Measurements from ENCODE around the gene TRABD2B.

Gene TRABD2B

DNA sequence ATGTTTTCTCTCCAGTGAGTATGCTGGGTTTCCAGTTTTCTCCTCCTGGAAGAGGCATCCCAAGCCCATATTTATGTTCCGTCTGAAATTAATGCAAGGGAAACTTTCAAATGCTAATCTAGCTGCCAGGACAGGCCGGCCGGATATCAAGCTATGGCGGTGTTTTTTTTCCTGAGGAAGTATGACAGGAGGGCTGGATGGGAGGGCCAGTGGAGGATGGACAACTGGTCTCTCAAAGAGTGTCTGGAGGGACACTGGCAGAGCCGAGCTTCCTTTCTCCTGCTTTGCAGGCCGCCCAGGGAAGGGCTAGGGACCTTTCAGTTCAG is 212.7 kb downstream of the TRABD2B start:
- TF ChIP-seq, protein P1, sequence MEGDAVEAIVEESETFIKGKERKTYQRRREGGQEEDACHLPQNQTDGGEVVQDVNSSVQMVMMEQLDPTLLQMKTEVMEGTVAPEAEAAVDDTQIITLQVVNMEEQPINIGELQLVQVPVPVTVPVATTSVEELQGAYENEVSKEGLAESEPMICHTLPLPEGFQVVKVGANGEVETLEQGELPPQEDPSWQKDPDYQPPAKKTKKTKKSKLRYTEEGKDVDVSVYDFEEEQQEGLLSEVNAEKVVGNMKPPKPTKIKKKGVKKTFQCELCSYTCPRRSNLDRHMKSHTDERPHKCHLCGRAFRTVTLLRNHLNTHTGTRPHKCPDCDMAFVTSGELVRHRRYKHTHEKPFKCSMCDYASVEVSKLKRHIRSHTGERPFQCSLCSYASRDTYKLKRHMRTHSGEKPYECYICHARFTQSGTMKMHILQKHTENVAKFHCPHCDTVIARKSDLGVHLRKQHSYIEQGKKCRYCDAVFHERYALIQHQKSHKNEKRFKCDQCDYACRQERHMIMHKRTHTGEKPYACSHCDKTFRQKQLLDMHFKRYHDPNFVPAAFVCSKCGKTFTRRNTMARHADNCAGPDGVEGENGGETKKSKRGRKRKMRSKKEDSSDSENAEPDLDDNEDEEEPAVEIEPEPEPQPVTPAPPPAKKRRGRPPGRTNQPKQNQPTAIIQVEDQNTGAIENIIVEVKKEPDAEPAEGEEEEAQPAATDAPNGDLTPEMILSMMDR (conservative IDR thresholded peaks at IDR 0.05) = no peak
- no peak for TF ChIP-seq ZFX (IDR thresholded peaks at IDR 0.05)
- no peak overlapping the region for H3K27ac ChIP-seq

DNA sequence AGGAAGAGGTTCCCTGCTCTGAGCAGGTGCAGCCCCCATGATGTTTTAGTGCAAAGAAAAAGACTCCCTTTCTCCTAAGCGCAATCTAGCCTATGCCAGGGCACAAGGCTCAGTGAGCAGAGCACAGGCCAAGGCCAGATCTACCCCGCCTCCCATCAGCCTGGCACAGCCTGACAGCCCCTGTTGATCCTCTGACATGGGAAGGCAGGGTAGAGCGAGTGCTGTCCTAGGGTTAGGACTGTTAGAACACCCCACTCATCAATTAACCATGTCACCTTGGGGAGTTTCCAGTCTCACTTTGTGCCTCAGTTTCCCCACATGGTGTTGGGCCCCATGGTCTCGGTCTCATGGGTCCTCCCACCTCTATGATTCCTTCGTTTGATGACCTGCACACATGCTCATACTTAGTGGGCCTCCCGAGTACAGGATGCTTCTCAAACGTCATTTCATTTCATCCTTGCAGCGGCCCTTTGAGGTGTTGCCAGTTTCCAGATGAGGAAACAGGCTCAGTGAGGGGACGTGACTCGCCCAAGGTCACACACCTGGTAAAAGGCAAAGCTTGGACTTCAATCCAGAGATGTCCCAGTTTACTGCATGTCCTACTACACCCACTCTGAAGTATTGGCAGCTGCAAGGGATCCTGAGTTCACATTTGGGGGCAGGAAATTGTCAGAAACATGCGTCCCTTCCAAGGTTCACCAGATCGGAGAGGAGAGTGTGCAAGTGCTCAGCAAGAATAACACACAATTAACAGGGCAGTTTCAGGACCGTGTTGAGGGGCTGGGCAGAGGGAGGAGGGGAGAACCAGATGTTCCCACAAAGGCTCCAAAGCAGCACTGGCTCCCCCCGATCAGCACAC is 213.3 kb downstream of the TRABD2B start:
- TF ChIP-seq, protein P1 (conservative IDR thresholded peaks at IDR 0.05) = no peak
- no peak overlapping the region for H3K27ac ChIP-seq

DNA sequence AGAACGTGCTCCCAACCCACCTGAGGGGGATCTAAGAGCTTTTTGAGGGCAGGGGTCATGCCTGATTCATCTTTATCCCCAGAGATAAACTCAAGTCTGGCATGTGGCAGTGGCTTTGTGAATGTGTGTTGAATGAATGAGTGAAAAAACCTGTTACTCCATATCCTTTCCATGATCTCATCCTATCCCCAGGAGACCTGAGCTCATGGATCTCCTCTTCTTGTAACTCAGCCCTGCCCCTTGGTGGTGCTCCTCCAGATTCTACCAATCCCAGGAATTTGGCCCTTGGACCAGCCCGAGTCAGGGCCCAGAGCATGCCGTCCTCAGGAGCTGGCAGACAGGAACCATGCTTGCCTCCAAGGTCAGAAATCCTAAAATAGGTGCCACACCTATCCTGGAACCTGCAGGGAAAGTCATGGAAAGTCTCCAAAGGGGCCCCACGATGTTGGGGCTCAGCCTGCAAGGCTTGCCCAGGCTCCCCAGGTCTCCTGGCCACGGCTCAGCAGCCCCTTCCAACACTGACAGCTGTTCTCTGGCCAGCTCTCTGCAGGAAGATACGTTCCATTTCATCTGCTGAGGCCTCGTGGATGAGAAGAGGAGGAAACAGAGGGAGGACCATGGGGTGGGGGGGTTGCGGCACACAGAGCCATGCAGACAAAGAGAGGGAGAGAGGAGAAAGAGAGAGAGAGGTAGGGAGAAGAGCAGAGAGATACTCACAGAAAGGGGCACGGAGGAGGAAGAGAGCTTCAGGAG is 214.6 kb downstream of the TRABD2B start:
- no peak overlapping the region for H3K27ac ChIP-seq
- TF ChIP-seq, protein P1 (conservative IDR thresholded peaks at IDR 0.05) = no peak

DNA sequence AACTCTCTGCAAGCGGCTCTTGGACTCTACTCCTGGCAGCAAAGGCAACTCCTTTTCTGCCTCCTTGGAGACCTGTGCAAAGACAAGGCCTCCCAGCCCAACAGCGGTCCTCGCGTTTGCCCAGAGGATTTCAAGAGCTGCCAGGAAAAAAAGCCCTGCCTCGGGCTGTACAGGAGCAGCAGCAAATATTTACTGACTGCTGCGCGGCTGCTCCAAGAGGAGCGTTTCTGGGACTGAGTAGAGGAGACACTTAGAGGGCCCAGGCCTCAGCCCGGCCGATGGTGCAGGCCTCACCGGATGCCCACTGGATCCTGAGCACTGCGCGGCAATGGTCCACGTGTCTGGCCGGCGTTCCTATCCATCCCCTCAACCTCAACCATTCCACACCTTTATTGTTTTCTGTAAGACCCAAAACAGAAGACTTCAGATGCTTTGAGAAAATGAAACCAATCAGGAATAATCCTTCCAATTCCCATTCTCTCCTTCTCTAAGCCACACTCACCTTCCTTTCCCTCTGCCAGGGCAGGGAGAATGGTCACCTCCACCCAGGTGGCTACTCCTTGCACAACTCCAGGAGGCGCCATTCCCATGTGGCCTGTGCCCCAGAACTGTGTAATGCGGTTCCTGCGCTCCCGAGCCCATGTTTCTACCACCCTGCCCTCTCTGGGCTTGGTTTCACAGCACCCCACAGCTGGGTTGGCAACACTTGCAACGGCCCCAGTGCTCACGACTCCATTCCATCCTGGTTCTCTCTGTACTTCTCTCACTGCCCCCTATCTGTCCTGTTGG is 215.8 kb downstream of the TRABD2B start:
- TF ChIP-seq ZFX (IDR thresholded peaks at IDR 0.05) = peak; percentile 41; the same call in 1 of the 2 replicates
- TF ChIP-seq, protein P1 (conservative IDR thresholded peaks at IDR 0.05) = no peak; the same call in 1 of the 2 replicates
- peak overlapping the region; percentile 23; the same call in 1 of the 2 replicates for H3K27ac ChIP-seq

DNA sequence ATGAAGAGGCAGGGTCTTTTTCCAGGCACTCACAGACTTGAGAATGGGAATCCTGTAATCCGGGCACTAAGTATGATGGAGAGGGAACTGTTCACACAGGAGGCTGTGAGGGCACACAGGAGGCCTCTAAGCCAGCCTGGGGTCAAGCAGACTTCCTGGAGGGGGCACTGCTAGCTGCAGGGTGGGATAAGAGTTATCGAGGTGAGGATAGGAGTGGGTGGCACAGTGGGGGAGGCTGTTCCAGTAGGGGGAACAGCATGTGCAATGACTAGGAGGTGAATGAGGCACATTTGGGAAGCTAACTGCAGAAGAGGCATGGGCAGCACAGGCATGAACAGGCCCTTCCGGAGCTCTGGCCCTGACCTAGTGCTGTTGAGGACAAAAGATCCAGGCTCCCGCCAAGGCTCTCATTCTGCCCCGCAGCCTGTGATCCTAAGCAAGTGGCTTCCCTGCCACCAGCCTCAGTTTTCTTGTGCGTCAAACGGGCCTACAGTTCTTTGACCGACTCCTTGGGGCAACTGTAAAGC is 216.7 kb downstream of the TRABD2B start:
- TF ChIP-seq, protein P1 (conservative IDR thresholded peaks at IDR 0.05) = no peak
- TF ChIP-seq ZFX (IDR thresholded peaks at IDR 0.05) = no peak
- peak overlapping the region; percentile 23; the same call in 1 of the 2 replicates for H3K27ac ChIP-seq

DNA sequence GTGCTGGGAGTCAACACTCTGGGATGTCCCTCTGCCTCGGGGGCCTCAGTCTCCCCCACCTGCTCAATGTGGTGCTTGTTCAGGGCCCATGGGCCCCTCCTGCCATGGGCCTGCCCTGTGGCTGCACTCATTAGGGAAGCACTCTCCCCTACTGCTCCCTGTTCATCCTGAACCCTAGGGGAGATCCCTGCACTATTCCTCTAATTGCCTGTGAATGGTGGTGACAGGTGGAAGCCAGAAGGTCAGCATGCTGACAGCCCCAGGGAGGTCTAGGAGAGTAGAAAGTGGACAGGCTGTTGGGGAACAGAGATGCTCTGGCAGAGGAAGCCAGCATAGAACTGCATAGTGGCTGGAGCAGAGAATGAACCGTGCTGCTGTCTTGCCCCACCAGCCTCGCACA is 217.6 kb downstream of the TRABD2B start:
- TF ChIP-seq, protein P1 (conservative IDR thresholded peaks at IDR 0.05) = no peak
- TF ChIP-seq ZFX (IDR thresholded peaks at IDR 0.05) = no peak
- H3K27ac ChIP-seq = no peak overlapping the region

Data from C4-2B (cell line).